ENCODE data around the gene CACNG1. TPM values are rescaled to one million over a fixed set of nuclear protein-coding genes. Genes with fewer than 3 reads are reported as not detected.
"Not testable (repeated sequence)": the region's sequence is repeated elsewhere in the genome, so short reads cannot be mapped to it uniquely, and the experiment has no call there.

Gene CACNG1
- polyA plus RNA-seq, 3 donors from 2014 or later, result not detected

DNA sequence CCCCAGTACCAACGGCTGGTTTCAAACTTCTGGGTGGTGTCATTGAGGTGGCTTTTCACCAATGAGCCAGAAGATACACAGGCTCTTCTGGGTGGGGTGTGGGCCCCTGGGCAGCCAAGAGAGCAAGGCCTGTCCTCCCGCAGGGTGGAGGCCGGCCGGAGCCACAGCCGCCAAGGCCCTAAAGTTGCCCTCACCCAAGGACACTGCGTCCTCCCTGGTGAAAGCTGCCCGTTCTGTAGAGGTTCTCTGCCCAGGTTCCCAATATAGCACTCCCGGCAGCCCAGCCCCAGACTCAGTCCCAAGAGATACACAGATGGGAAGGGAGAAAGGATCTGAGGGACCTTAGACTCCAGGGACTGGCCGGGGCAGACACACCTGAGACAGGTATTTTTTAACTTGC lies 10.7 kb upstream of the CACNG1 start:
- Mint-ChIP-seq H3K9me3 (no peaks in the 10 kb centered on the region), H3K4me1 (no peaks in the 10 kb centered on the region), H3K36me3 (no peaks in the 10 kb centered on the region), H3K27me3 (ENCODE audit: low read depth in 3 of 3) (peaks cover 2 to 8% (median 3%) of the 10 kb centered on the region in 3 donors), H3K27ac (no peak overlapping the region), H3K4me3 (no peak overlapping the region)
- DNase-seq, result no peak

DNA sequence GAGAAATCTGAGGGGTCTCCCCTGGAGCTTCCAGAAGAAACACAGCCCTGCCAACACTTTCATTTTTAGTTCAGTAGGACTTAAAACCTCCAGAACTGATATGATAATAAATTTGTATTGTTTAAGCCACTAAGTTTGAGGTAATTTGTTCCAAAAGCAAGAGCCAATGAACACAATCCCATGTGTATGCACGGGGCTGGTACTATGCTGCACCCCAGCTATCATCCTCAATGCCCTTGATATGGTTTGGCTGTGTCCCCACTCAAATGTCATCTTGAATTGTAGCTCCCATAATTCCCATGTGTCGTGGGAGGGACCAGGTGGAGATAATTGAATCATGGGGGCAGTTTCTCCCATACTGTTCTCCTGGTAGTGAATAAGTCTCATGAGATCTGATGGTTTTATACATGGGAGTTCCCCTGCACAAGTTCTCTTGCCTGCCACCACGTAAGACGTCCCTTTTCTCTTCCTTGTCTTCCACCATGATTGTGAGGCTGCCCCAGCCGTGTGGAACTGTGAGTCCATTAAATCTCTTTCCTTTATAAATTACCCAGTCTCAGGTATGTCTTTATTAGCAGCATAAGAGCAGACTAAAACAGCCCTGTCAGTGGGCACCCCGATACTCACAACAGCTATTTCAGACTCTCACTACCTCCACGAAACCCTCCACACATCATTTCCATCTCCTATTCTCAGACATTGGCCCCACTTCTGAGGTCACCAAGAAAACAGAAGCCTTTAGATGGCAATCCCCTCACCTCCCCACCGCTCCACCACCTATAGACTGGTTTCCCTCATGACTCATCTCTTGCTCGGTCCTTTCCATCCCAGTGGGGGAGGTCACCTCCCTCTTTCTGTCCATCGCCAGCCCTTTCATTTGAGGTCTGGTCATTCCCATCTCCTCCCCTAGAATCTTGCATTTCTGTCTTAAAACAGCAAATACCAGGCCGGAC lies 8.9 kb upstream of the CACNG1 start:
- Mint-ChIP-seq H3K4me1 (no peaks in the 10 kb centered on the region), H3K9me3 (no peaks in the 10 kb centered on the region), H3K27ac (no peak overlapping the region), H3K27me3 (ENCODE audit: low read depth in 3 of 3) (peaks cover 3 to 8% (median 4%) of the 10 kb centered on the region in 3 donors), H3K4me3 (no peak overlapping the region), H3K36me3 (no peaks in the 10 kb centered on the region)
- no peak for DNase-seq

GRCh38 chr17:67038861-67039365 lies 5.4 kb upstream of the CACNG1 start:
- H3K27ac Mint-ChIP-seq, result no peak overlapping the region
- DNase-seq, result no peak
- peaks cover 3 to 11% (median 8%) of the 10 kb centered on the region in 3 donors for H3K27me3 Mint-ChIP-seq (ENCODE audit: low read depth in 3 of 3)
- peaks cover 0 to 3% (median 0%) of the 10 kb centered on the region in 3 donors for H3K36me3 Mint-ChIP-seq
- H3K4me3 Mint-ChIP-seq, result no peak overlapping the region
- no peaks in the 10 kb centered on the region for H3K9me3 Mint-ChIP-seq
- H3K4me1 Mint-ChIP-seq, result no peaks in the 10 kb centered on the region

DNA sequence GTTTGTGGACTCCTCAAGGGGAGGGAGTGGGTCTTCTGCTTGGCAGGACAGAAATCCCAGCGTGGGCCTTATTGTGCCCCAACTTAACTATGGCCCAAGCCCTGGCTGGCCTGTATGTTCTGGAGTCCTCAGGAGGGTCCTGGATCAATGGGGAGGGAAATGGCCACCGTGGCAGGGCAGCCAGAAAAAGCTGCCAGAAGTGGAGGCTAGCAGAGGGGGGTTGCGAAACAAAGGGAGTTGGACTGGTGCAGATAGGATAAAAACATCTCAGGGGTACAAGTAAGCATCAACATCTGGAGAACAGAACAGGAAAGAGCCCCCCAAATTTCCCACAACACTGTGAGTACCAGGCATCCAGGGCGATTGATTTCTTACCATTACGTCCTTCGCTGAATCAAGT lies 3.7 kb upstream of the CACNG1 start:
- Mint-ChIP-seq H3K27me3 (ENCODE audit: low read depth in 3 of 3) (peaks cover 3 to 10% (median 8%) of the 10 kb centered on the region in 3 donors), H3K9me3 (no peaks in the 10 kb centered on the region), H3K27ac (no peak overlapping the region), H3K4me1 (no peaks in the 10 kb centered on the region), H3K36me3 (peaks cover 0 to 3% (median 0%) of the 10 kb centered on the region in 3 donors), H3K4me3 (no peak overlapping the region)
- no peak for DNase-seq

DNA sequence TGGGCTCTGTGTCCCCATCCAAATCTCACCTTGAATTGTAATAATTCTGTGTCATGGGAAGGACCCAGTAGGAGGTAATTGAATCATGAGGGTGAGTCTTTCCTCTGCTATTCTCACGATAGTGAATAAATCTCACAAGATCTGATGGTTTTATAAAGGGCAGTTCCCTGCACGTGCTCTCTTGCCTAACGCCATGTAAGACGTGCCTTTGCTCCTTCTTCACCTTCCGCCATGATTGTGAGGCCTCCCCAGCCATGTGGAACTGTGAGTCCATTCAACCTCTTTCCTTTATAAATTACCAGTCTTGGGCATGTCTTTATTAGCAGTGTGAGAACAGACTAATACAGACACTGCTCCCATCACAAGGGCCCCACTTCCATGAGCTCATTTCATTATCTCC lies 3.2 kb upstream of the CACNG1 start:
- not testable (repeated sequence) for H3K4me1 Mint-ChIP-seq; DNase-seq; H3K27ac Mint-ChIP-seq; H3K4me3 Mint-ChIP-seq; H3K27me3 Mint-ChIP-seq (ENCODE audit: low read depth in 3 of 3); H3K36me3 Mint-ChIP-seq; H3K9me3 Mint-ChIP-seq

DNA sequence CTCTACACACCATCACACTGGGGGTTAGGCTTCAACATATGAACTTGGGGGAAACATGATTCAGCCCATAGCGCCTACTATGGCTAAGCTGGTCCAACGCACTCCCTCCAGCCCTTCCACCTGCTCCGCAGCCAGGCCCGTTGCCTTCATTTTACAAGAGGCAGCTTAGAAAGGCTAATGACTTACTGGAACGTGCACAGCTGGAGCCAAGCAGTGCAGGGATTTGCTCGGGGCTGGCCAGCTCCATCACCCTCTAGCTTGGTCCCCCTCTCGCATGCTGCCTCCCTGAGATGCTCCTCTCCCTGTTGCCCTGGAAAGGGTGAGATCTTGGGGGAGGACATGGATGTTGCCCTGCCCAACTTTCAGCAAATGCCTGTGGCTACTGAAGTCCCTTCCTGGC lies 2.8 kb upstream of the CACNG1 start:
- Mint-ChIP-seq H3K9me3 (no peaks in the 10 kb centered on the region), H3K27ac (no peak overlapping the region), H3K4me1 (no peaks in the 10 kb centered on the region), H3K4me3 (no peak overlapping the region), H3K36me3 (peaks cover 0 to 3% (median 0%) of the 10 kb centered on the region in 3 donors), H3K27me3 (ENCODE audit: low read depth in 3 of 3) (peaks cover 2 to 8% (median 6%) of the 10 kb centered on the region in 3 donors)
- no peak for DNase-seq

DNA sequence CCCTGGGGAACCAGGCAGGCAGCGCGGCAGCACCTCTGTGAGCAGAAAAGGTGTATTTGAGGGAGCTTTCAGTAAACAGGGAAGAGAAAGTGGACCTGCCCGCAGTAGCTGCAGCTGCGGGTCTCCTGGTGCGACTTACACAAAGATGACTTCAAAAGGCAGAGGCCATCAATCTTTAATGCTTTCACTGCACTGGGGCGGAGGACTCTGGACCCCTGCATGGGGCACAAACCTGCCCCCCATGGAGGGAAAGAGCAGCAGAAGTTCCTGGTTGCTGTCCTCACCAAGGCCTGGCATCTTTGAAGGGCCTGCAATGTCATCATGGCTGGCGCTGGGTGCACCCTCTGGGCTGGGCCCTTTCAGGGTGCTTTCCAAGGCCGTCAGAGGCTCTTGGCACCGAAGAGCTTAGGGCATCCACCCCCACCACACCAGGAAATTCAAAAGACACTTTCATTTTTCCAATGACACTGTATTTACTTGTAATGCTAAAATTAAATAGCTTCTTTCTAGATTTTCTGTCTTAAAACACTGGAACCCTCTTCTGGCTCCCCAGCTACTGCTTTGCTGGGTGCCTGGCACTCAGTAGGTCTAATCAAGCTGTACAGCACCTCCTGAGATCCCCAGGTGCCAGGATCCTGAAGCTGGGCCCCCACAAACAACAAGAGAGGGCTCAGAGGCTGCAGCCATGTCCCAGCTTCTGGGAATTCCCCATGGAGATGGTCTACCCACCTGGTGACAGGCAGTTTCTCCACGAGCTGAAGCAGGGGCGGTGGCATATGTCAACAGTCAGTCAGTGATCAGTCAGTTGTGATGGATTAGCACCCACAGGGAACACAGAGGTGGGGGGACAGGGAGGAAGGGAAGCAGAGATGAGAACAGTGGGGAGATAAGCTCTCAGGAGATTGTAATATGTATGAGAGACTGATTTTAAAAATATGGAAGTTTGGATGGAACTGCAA lies 2.1 kb upstream of the CACNG1 start:
- peaks cover 0 to 3% (median under 1%) of the 10 kb centered on the region in 6 donors for H3K9me3 Mint-ChIP-seq
- no peaks in the 10 kb centered on the region for H3K4me1 Mint-ChIP-seq
- no peak for DNase-seq
- no peak overlapping the region for H3K27ac Mint-ChIP-seq
- peaks cover 0 to 9% (median 8%) of the 10 kb centered on the region in 3 donors for H3K27me3 Mint-ChIP-seq (ENCODE audit: low read depth in 3 of 3)
- H3K4me3 Mint-ChIP-seq, result no peak overlapping the region
- H3K36me3 Mint-ChIP-seq, result peaks cover 0 to 3% (median 0%) of the 10 kb centered on the region in 3 donors

- Mint-ChIP-seq H3K9me3 (peaks cover 5 to 13% (median 9%) of the 10 kb centered on the region in 6 donors), H3K27ac (peak overlapping the region in 1 of 6 donors; percentile 25), H3K4me3 (no peak overlapping the region), H3K36me3 (peaks cover 0 to 13% (median 4%) of the 10 kb centered on the region in 3 donors), H3K4me1 (no peaks in the 10 kb centered on the region), H3K27me3 (ENCODE audit: low read depth in 3 of 3) (peaks cover 0 to 11% (median 8%) of the 10 kb centered on the region in 3 donors)
- DNase-seq, result no peak
Measured at GRCh38 chr17:67043283-67043682, 1.1 kb upstream of the CACNG1 start.

GRCh38 chr17:67044940-67045339 lies 586 bp downstream of the CACNG1 start:
- peaks cover 9 to 25% (median 13%) of the 10 kb centered on the region in 3 donors for H3K36me3 Mint-ChIP-seq
- H3K27ac Mint-ChIP-seq, result no peak overlapping the region
- H3K9me3 Mint-ChIP-seq, result peaks cover 13 to 27% (median 17%) of the 10 kb centered on the region in 6 donors
- H3K4me1 Mint-ChIP-seq, result no peaks in the 10 kb centered on the region
- no peak overlapping the region for H3K4me3 Mint-ChIP-seq
- peaks cover 2 to 8% (median 6%) of the 10 kb centered on the region in 3 donors for H3K27me3 Mint-ChIP-seq (ENCODE audit: low read depth in 3 of 3)
- DNase-seq, result no peak

- Mint-ChIP-seq H3K4me3 (no peak overlapping the region), H3K9me3 (peaks cover 13 to 27% (median 17%) of the 10 kb centered on the region in 6 donors), H3K27ac (no peak overlapping the region), H3K36me3 (peaks cover 9 to 25% (median 16%) of the 10 kb centered on the region in 3 donors), H3K4me1 (no peaks in the 10 kb centered on the region), H3K27me3 (ENCODE audit: low read depth in 3 of 3) (peaks cover 2 to 8% (median 6%) of the 10 kb centered on the region in 3 donors)
- DNase-seq, result no peak
Measured at GRCh38 chr17:67046398-67046797, 2.0 kb downstream of the CACNG1 start.

GRCh38 chr17:67047382-67047781 lies 3.0 kb downstream of the CACNG1 start:
- H3K9me3 Mint-ChIP-seq, result peaks cover 13 to 27% (median 17%) of the 10 kb centered on the region in 6 donors
- DNase-seq, result no peak
- H3K4me3 Mint-ChIP-seq, result no peak overlapping the region
- H3K36me3 Mint-ChIP-seq, result peaks cover 9 to 25% (median 16%) of the 10 kb centered on the region in 3 donors
- no peak overlapping the region for H3K27ac Mint-ChIP-seq
- H3K27me3 Mint-ChIP-seq (ENCODE audit: low read depth in 3 of 3), result peaks cover 2 to 8% (median 3%) of the 10 kb centered on the region in 3 donors
- no peaks in the 10 kb centered on the region for H3K4me1 Mint-ChIP-seq

DNA sequence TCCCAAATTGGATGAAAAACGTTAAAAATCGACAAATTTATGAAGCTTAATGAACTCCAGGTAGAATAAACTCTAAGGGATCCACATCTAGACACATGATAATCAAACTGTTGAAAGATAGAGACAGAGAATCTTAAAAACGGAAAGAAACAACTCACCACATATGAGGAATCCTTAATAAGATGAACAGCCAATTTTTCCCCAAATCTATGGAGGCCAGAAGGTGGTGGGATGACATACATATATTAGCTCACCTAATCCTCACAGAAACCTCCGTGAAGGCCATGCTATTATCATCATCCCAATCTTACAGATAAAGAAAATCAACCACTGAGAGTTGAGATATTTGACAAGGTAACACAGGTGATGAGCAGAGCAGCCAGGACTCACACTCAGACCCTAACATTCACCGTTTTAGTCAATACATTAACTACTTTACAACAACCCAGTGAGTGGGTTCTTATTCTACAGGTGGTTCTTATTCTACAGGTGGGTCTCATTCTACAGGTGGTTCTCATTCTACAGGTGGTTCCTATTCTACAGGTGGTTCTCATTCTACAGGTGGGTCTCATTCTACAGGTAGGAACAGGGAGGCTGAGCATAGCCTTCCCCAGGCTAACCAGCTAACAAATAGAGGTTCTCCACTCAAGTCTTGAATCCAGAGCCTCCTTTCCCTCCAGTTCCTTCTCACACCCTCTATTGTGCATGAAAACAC lies 4.8 kb downstream of the CACNG1 start:
- peaks cover 9 to 22% (median 16%) of the 10 kb centered on the region in 3 donors for H3K36me3 Mint-ChIP-seq
- H3K4me1 Mint-ChIP-seq, result no peaks in the 10 kb centered on the region
- no peak overlapping the region for H3K4me3 Mint-ChIP-seq
- H3K27ac Mint-ChIP-seq, result no peak overlapping the region
- no peak for DNase-seq
- peaks cover 13 to 27% (median 17%) of the 10 kb centered on the region in 6 donors for H3K9me3 Mint-ChIP-seq
- peaks cover under 1 to 5% (median 2%) of the 10 kb centered on the region in 3 donors for H3K27me3 Mint-ChIP-seq (ENCODE audit: low read depth in 3 of 3)

- Mint-ChIP-seq H3K9me3 (peaks cover 13 to 27% (median 17%) of the 10 kb centered on the region in 6 donors), H3K27ac (no peak overlapping the region), H3K4me1 (no peaks in the 10 kb centered on the region), H3K36me3 (peaks cover 9 to 26% (median 21%) of the 10 kb centered on the region in 3 donors), H3K27me3 (ENCODE audit: low read depth in 3 of 3) (peaks cover 0 to 5% (median 4%) of the 10 kb centered on the region in 3 donors), H3K4me3 (no peak overlapping the region)
- DNase-seq, result no peak
Measured at GRCh38 chr17:67050066-67050465, 5.7 kb downstream of the CACNG1 start.

Data from immature natural killer cell (primary cell).